Gastroesophageal sphincter (tissue), 4 donors: ENCODE results near the gene MRPL47. TPM values are rescaled to one million over a fixed set of nuclear protein-coding genes. Genes with fewer than 3 reads are reported as not detected.
A peak's percentile ranks its signal among the peaks of the same experiment; 100 is the strongest.

Experiments used
- ATAC-seq: fragments of 150-250 bp; one replicate; pipeline ENCODE4 v1.9.1; 2016; ENCODE audit warnings: mild to moderate bottlenecking, moderate library complexity
- H3K27ac ChIP-seq, 4 donors: fragments of 200-600 bp; sonication (generic) in 3 of 4; 1 replicate in 3 of 4; 2 replicates in 1 of 4; pipeline ENCODE4 v1.5.1; 2016 to 2019
- H3K27me3 ChIP-seq: fragments of 200-600 bp; sonication (generic); one replicate; pipeline ENCODE4 v1.5.1; 2019
- H3K36me3 ChIP-seq, 2 donors: fragments of 200-600 bp; sonication (generic); one replicate each; pipeline ENCODE4 v1.5.1; 2019; ENCODE audit warnings: control low read depth in 1 of 2
- H3K4me1 ChIP-seq, 3 donors: fragments of 200-600 bp; sonication (generic); 1 replicate in 2 of 3; 2 replicates in 1 of 3; pipeline ENCODE4 v1.5.1; 2016 to 2019; ENCODE audit warnings: control low read depth in 2 of 3
- H3K4me3 ChIP-seq, 2 donors: fragments of 200-600 bp; sonication (generic); one replicate each; pipeline ENCODE4 v1.5.1; 2019; ENCODE audit warnings: mild to moderate bottlenecking in 1 of 2, moderate library complexity in 1 of 2
- H3K9me3 ChIP-seq, 3 donors: fragments of 200-600 bp; sonication (generic); one replicate each; pipeline ENCODE4 v1.5.1; 2017 to 2019; ENCODE audit warnings: control low read depth in 2 of 3
- EP300 ChIP-seq: sonication (generic); formaldehyde crosslinking; IDR thresholded peaks from one replicate; pipeline ENCODE4 v1.6.1; 2017; ENCODE audit warnings: antibody characterized with exemption, mild to moderate bottlenecking
- POLR2A ChIP-seq, 2 donors: fragments of 450-650 bp; IDR thresholded peaks; one replicate each; pipeline ENCODE4 v1.6.1; 2017; ENCODE audit warnings: antibody characterized with exemption in 2 of 2, mild to moderate bottlenecking in 2 of 2, moderate library complexity in 1 of 2
- POLR2AphosphoS5 ChIP-seq: sonication (generic); formaldehyde crosslinking; IDR thresholded peaks from one replicate; pipeline ENCODE4 v1.6.1; 2017; ENCODE audit warnings: antibody characterized with exemption
- WGBS, 2 donors: methylation state at CpG; one replicate each; pipeline ENCODE4 v1.1.5; 2018; ENCODE audit warnings: low coverage in 1 of 2; 5-methylcytosine and 5-hydroxymethylcytosine counted together
- total RNA-seq, 4 donors: library from RNA; depleted of rRNA; stranded (reverse); fragments of >200 nt; gene quantifications; one replicate each; pipeline ENCODE4 v1.1.0, GENCODE V29; 2016
- TF ChIP-seq, protein P1 (sequence below), 4 experiments: fragments of 200-600 bp in 2 of 4; fragments of 450-650 bp in 2 of 4; sonication (generic) in 1 of 4; IDR thresholded peaks; one replicate each; pipeline ENCODE4 v1.5.1; 2017 to 2019; ENCODE audit warnings: antibody characterized with exemption in 4 of 4, mild to moderate bottlenecking in 2 of 4, moderate library complexity in 2 of 4

The MRPL47 gene
- total RNA-seq, 4 donors from 2014 or later: 20.1 to 32.3 (median 24.8) TPM

DNA sequence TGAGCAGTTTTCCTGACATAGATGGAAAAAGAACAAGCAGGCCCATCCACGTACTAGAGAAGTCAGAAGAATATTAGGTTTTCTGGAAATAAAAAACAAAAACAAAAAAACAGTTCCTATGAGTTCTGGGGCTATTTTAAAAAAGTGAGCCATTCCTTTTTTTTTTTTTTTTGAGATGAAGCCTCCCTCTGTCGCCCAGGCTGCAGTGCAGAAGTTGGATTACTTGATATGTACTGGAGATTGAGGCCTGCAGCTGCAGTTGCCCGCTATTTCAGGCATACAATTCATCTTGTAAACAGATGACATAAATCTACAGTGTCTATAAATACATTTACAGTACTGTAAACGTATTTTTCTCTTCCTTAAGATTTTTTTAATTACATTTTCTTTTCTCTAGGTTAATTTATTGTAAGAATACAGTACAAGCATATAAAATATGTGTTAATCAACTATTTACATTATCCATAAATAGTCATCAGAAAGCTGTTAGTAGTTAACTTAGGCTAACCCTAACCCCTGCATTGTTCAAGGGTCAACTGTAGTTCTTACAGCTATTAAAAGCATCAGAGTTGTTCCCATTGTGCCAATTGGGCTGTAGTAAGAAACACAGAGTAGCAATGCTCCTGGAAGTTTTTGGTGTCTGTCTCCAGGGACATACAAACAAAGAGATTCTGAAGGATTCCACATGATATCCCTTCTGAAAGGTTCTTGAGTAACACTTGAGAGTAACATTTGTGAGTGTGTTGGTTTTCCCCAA lies 52.9 kb downstream of the MRPL47 start:
- Histone ChIP-seq H3K4me3 (no peak overlapping the region), H3K27me3 (no peaks in the 10 kb centered on the region), H3K36me3 (no peaks in the 10 kb centered on the region), H3K27ac (peak overlapping the region in 2 of 4 donors; percentile 7 to 39), H3K9me3 (no peaks in the 10 kb centered on the region), H3K4me1 (peaks cover 0 to 15% (median 6%) of the 10 kb centered on the region in 3 donors)
- ATAC-seq: no peak
- TF ChIP-seq POLR2A (IDR thresholded peaks at IDR 0.05) (no peak), EP300 (no peak), POLR2AphosphoS5 (no peak)
- TF ChIP-seq, protein P1, sequence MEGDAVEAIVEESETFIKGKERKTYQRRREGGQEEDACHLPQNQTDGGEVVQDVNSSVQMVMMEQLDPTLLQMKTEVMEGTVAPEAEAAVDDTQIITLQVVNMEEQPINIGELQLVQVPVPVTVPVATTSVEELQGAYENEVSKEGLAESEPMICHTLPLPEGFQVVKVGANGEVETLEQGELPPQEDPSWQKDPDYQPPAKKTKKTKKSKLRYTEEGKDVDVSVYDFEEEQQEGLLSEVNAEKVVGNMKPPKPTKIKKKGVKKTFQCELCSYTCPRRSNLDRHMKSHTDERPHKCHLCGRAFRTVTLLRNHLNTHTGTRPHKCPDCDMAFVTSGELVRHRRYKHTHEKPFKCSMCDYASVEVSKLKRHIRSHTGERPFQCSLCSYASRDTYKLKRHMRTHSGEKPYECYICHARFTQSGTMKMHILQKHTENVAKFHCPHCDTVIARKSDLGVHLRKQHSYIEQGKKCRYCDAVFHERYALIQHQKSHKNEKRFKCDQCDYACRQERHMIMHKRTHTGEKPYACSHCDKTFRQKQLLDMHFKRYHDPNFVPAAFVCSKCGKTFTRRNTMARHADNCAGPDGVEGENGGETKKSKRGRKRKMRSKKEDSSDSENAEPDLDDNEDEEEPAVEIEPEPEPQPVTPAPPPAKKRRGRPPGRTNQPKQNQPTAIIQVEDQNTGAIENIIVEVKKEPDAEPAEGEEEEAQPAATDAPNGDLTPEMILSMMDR (IDR thresholded peaks at IDR 0.05): no peak
- 15 to 28% methylated on average over 2 to 4 of the region's 4 CpGs for WGBS, 2 donors

GRCh38 chr3:179546814-179547241 lies 57.6 kb downstream of the MRPL47 start:
- no CpG with 5 or more reads among the region's 2 CpGs for WGBS, 2 donors
- TF ChIP-seq EP300: no peak
- no peak for TF ChIP-seq POLR2A (IDR thresholded peaks at IDR 0.05)
- no peak for TF ChIP-seq POLR2AphosphoS5
- TF ChIP-seq, protein P1 (IDR thresholded peaks at IDR 0.05): no peak
- no peak for ATAC-seq

DNA sequence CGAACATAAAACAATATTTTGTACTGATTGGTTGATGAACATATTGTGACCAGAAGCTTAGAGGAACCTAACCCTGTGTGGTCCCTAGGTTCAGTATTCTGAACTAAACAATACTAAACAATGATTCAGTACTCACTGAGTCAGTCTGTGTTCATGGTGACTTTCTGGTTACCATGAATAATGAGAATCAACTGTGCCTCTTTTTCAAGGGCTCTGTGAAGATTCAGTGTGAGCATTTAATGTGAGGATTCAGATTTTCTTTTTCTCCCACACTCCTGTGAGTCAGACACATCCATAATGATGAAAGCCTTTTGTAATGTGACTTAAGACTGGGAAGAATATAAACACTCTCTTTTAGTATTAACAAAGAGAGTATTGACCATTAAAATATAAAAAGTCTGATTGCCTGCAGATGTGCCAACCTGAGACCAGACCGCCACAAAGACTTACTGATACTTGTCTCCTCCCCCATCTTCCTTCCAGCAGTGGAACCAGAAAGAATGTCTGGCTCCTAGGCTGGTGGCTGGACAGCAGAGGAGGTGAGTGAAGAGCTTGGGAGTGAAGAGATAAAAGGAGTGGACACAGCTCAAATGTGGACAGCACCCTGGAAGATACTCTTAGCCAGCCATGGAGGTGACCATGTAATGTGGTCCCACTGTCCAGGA lies 59.3 kb downstream of the MRPL47 start:
- Histone ChIP-seq H3K27ac (no peak overlapping the region), H3K36me3 (no peaks in the 10 kb centered on the region), H3K9me3 (no peaks in the 10 kb centered on the region), H3K4me1 (no peaks in the 10 kb centered on the region), H3K4me3 (no peak overlapping the region), H3K27me3 (no peaks in the 10 kb centered on the region)
- TF ChIP-seq EP300: no peak
- TF ChIP-seq POLR2A (IDR thresholded peaks at IDR 0.05): no peak
- TF ChIP-seq, protein P1 (IDR thresholded peaks at IDR 0.05): no peak
- TF ChIP-seq POLR2AphosphoS5: no peak
- no peak for ATAC-seq
- WGBS, 2 donors: 48 to 50% methylated on average over 1 to 2 of the region's 2 CpGs

More at GRCh38 chr3:179546814-179547241, 57.6 kb downstream of the MRPL47 start:
- H3K36me3 ChIP-seq: no peaks in the 10 kb centered on the region
- H3K27ac ChIP-seq: no peak overlapping the region
- H3K4me3 ChIP-seq: no peak overlapping the region
- peaks cover 0 to 12% (median 6%) of the 10 kb centered on the region in 3 donors for H3K4me1 ChIP-seq
- H3K9me3 ChIP-seq: no peaks in the 10 kb centered on the region
- H3K27me3 ChIP-seq: no peaks in the 10 kb centered on the region

- H3K27me3 ChIP-seq: no peaks in the 10 kb centered on the region
- ATAC-seq: no peak
- no peaks in the 10 kb centered on the region for H3K9me3 ChIP-seq
- no peaks in the 10 kb centered on the region for H3K36me3 ChIP-seq
- TF ChIP-seq POLR2AphosphoS5: no peak
- no peak for TF ChIP-seq POLR2A (IDR thresholded peaks at IDR 0.05)
- no peak for TF ChIP-seq EP300
- TF ChIP-seq, protein P1 (IDR thresholded peaks at IDR 0.05): no peak
- no peak overlapping the region for H3K27ac ChIP-seq
- no peaks in the 10 kb centered on the region for H3K4me1 ChIP-seq
- no peak overlapping the region for H3K4me3 ChIP-seq
These were observed 62.1 kb downstream of the MRPL47 start for GRCh38 chr3:179542375-179542774.

- no peaks in the 10 kb centered on the region for H3K27me3 ChIP-seq
- peaks cover 0 to 4% (median 0%) of the 10 kb centered on the region in 3 donors for H3K4me1 ChIP-seq
- ATAC-seq: no peak
- WGBS, 2 donors: 100% methylated on average over 1 of the region's 1 CpG; no CpG with 5 or more reads in 1 of the 2 donors
- no peaks in the 10 kb centered on the region for H3K36me3 ChIP-seq
- H3K9me3 ChIP-seq: no peaks in the 10 kb centered on the region
- H3K27ac ChIP-seq: no peak overlapping the region
- TF ChIP-seq, protein P1 (IDR thresholded peaks at IDR 0.05): no peak
- TF ChIP-seq POLR2A (IDR thresholded peaks at IDR 0.05) (no peak), EP300 (no peak), POLR2AphosphoS5 (no peak)
- H3K4me3 ChIP-seq: no peak overlapping the region
These were observed 62.8 kb downstream of the MRPL47 start for GRCh38 chr3:179541596-179541995.
